GM12878 (cell line): ENCODE measurements around the gene ZNF710. TPM values are rescaled to one million over a fixed set of nuclear protein-coding genes. Genes with fewer than 3 reads are reported as not detected.

Source experiments
- BHLHE40 ChIP-seq, 2 experiments: fragments of 450-650 bp in 1 of 2; IDR thresholded peaks; 2 replicates each; pipeline ENCODE4 v1.6.1; 2011 to 2017; ENCODE audit warnings: low read depth in 2 of 2, borderline replicate concordance in 1 of 2, improper control_type of control experiment in 1 of 2, low read length in 1 of 2, mild to moderate bottlenecking in 1 of 2
- CREM ChIP-seq: IDR thresholded peaks from 2 replicates; pipeline ENCODE4 v1.6.1; 2014; ENCODE audit warnings: antibody characterized with exemption, low read depth
- EED ChIP-seq: sonication (generic); IDR thresholded peaks from 2 replicates; pipeline ENCODE4 v1.6.1; 2016; ENCODE audit warnings: antibody characterized with exemption, low read depth
- EP300 ChIP-seq, 2 experiments: fragments of 150-350 bp in 1 of 2; IDR thresholded peaks; 2 replicates each; pipeline ENCODE4 v1.6.1; 2011 to 2012; ENCODE audit warnings: low read depth in 2 of 2, low read length in 2 of 2, borderline replicate concordance in 1 of 2, improper control_type of control experiment in 1 of 2, inconsistent platforms in 1 of 2; ENCODE audit not compliant: control insufficient read depth in 1 of 2
- EZH2 ChIP-seq: IDR thresholded peaks from 2 replicates; pipeline ENCODE4 v1.6.1; 2012; ENCODE audit warnings: low read depth, mild to moderate bottlenecking, control low read depth, inconsistent platforms, low read length, borderline replicate concordance; ENCODE audit not compliant: control insufficient read depth
- HDAC6 ChIP-seq: fragments of 200-600 bp; sonication (generic); IDR thresholded peaks from one replicate; pipeline ENCODE4 v1.8.0; 2017; ENCODE audit warnings: antibody characterized with exemption; ENCODE audit not compliant: unreplicated experiment
- IKZF1 ChIP-seq: fragments of 450-650 bp; conservative IDR thresholded peaks from 2 replicates; pipeline ENCODE4 v1.6.1; 2017; ENCODE audit warnings: antibody characterized with exemption, mild to moderate bottlenecking
- IKZF2 ChIP-seq, 2 experiments: fragments of 450-650 bp; IDR thresholded peaks; 2 replicates each; pipeline ENCODE4 v1.6.1; 2017; ENCODE audit warnings: mild to moderate bottlenecking in 2 of 2, moderate library complexity in 2 of 2
- IRF5 ChIP-seq: fragments of 450-650 bp; IDR thresholded peaks from 2 replicates; pipeline ENCODE4 v1.6.1; 2017; ENCODE audit warnings: borderline replicate concordance
- KAT2A ChIP-seq: conservative IDR thresholded peaks from 2 replicates; pipeline ENCODE4 v1.6.1; 2011; ENCODE audit warnings: low read depth, low read length; ENCODE audit not compliant: control insufficient read depth
- KLF5 ChIP-seq: fragments of 450-650 bp; IDR thresholded peaks from 2 replicates; pipeline ENCODE4 v1.6.1; 2014; ENCODE audit warnings: mild to moderate bottlenecking; ENCODE audit not compliant: partially characterized antibody
- MEF2A ChIP-seq: IDR thresholded peaks from 2 replicates; pipeline ENCODE4 v1.6.1; 2011; ENCODE audit warnings: low read depth, mild to moderate bottlenecking, low read length, moderate library complexity; ENCODE audit not compliant: insufficient read depth
- MEF2B ChIP-seq: fragments of 450-650 bp; IDR thresholded peaks from 2 replicates; pipeline ENCODE4 v1.6.1; 2018; ENCODE audit warnings: mild to moderate bottlenecking, moderate library complexity; ENCODE audit not compliant: partially characterized antibody, poor library complexity, severe bottlenecking
- NFXL1 ChIP-seq: fragments of 450-650 bp; IDR thresholded peaks from 2 replicates; pipeline ENCODE4 v1.6.1; 2017; ENCODE audit warnings: antibody characterized with exemption, mild to moderate bottlenecking, borderline replicate concordance
- NR2C2 ChIP-seq: IDR thresholded peaks from 2 replicates; pipeline ENCODE4 v1.6.1; 2011; ENCODE audit warnings: borderline replicate concordance, low read depth; ENCODE audit not compliant: control insufficient read depth, insufficient read length
- PAX5 ChIP-seq: IDR thresholded peaks from 2 replicates; pipeline ENCODE4 v1.6.1; 2011; ENCODE audit warnings: low read depth, low read length, borderline replicate concordance
- PAX8 ChIP-seq: fragments of 450-650 bp; IDR thresholded peaks from 2 replicates; pipeline ENCODE4 v1.6.1; 2017; ENCODE audit warnings: mild to moderate bottlenecking, moderate library complexity
- POLR2A ChIP-seq: IDR thresholded peaks from 2 replicates; pipeline ENCODE4 v1.6.1; 2011; ENCODE audit warnings: low read depth, mild to moderate bottlenecking, low read length
- RUNX3 ChIP-seq: IDR thresholded peaks from 2 replicates; pipeline ENCODE4 v1.6.1; 2012; ENCODE audit warnings: low read length, inconsistent platforms
- WRNIP1 ChIP-seq: IDR thresholded peaks from 2 replicates; pipeline ENCODE4 v1.6.1; 2011; ENCODE audit warnings: low read depth, low read length, improper control_type of control experiment, borderline replicate concordance
- YBX1 ChIP-seq: fragments of 450-650 bp; IDR thresholded peaks from 2 replicates; pipeline ENCODE4 v1.6.1; 2016; ENCODE audit warnings: antibody characterized with exemption
- YY1 ChIP-seq: IDR thresholded peaks from 2 replicates; pipeline ENCODE4 v1.6.1; 2011; ENCODE audit warnings: low read depth, mild to moderate bottlenecking, low read length
- polyA plus RNA-seq, 11 experiments: library from polyadenylated mRNA; depleted of rRNA in 4 of 11; unstranded in 6 of 11; stranded (reverse) in 5 of 11; fragments of >200 nt; fragmentation: Nextera tagmentation in 4 of 11; fragmentation: Illumina TruSeq in 1 of 11; extraction: Ambion mirVana in 4 of 11; extraction: Trizol in 1 of 11; gene quantifications; 1 replicate in 1 of 11; 2 replicates in 10 of 11; pipeline versions ENCODE4 v1.2.1 to v1.2.3, GENCODE V29; 2011 to 2016; ENCODE audit warnings: inconsistent platforms in 2 of 11, missing spikeins in 2 of 11, low read depth in 1 of 11
- total RNA-seq, 4 experiments: library from RNA; depleted of rRNA in 3 of 4; stranded (reverse); fragments of >200 nt in 3 of 4; fragmentation: Illumina TruSeq in 1 of 4; extraction: Trizol in 1 of 4; gene quantifications; 2 replicates each; pipeline versions ENCODE4 v1.2.1 to v1.2.3, GENCODE V29; 2013 to 2021
- TF ChIP-seq, protein P1 (sequence below): fragments of 450-650 bp; IDR thresholded peaks from 2 replicates; pipeline ENCODE4 v1.6.1; 2016; ENCODE audit warnings: mild to moderate bottlenecking
- TF ChIP-seq, protein P2 (sequence below): IDR thresholded peaks from 2 replicates; pipeline ENCODE4 v1.6.1; 2011; ENCODE audit warnings: low read depth, low read length, improper control_type of control experiment, borderline replicate concordance
- TF ChIP-seq, protein P3 (sequence below): fragments of 450-650 bp; IDR thresholded peaks from 2 replicates; pipeline ENCODE4 v1.6.1; 2017; ENCODE audit warnings: low read depth, mild to moderate bottlenecking, moderate library complexity

ZNF710 gene
- total and polyA plus RNA-seq, 10 of the 15 experiments (the other 5 are each of a cell fraction or from before 2014, with no cell fraction given): 1.4 to 43.5 (median 9.8) TPM

- TF ChIP-seq, protein P1, sequence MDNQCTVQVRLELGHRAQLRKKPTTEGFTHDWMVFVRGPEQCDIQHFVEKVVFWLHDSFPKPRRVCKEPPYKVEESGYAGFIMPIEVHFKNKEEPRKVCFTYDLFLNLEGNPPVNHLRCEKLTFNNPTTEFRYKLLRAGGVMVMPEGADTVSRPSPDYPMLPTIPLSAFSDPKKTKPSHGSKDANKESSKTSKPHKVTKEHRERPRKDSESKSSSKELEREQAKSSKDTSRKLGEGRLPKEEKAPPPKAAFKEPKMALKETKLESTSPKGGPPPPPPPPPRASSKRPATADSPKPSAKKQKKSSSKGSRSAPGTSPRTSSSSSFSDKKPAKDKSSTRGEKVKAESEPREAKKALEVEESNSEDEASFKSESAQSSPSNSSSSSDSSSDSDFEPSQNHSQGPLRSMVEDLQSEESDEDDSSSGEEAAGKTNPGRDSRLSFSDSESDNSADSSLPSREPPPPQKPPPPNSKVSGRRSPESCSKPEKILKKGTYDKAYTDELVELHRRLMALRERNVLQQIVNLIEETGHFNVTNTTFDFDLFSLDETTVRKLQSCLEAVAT: no peak
- TF ChIP-seq PAX8 (no peak), NFXL1 (no peak), IKZF2 (IDR thresholded peaks at IDR 0.05) (no peak; a peak in 1 of 4 replicates), BHLHE40 (IDR thresholded peaks at IDR 0.05; ENCODE audit: borderline replicate concordance in 1 of 2, low read depth in 2 of 2, low read length in 1 of 2) (peak; percentile 45 to 80; a peak in 2 of 4 replicates), EZH2 (no peak), YBX1 (no peak), EP300 (IDR thresholded peaks at IDR 0.05; ENCODE audit: borderline replicate concordance in 1 of 2, control insufficient read depth in 1 of 2, low read depth in 2 of 2, low read length in 2 of 2) (no peak), HDAC6 (no peak), IKZF1 (peak; percentile 35), YY1 (peak; percentile 35; the same call in 1 of the 2 replicates), PAX5 (0 out of 2 replicates have a peak, but pooled peaks have one; percentile 54), WRNIP1 (no peak), EED (0 out of 2 replicates have a peak, but pooled peaks have one; percentile 33), NR2C2 (no peak), RUNX3 (peak; percentile 47; the same call in 1 of the 2 replicates), KLF5 (no peak), IRF5 (no peak), POLR2A (0 out of 2 replicates have a peak, but pooled peaks have one; percentile 16), MEF2B (peak; percentile 66), KAT2A (no peak), CREM (no peak), MEF2A (peak; percentile 77; the same call in 1 of the 2 replicates)
- TF ChIP-seq, protein P2, sequence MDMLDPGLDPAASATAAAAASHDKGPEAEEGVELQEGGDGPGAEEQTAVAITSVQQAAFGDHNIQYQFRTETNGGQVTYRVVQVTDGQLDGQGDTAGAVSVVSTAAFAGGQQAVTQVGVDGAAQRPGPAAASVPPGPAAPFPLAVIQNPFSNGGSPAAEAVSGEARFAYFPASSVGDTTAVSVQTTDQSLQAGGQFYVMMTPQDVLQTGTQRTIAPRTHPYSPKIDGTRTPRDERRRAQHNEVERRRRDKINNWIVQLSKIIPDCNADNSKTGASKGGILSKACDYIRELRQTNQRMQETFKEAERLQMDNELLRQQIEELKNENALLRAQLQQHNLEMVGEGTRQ: no peak
- TF ChIP-seq, protein P3, sequence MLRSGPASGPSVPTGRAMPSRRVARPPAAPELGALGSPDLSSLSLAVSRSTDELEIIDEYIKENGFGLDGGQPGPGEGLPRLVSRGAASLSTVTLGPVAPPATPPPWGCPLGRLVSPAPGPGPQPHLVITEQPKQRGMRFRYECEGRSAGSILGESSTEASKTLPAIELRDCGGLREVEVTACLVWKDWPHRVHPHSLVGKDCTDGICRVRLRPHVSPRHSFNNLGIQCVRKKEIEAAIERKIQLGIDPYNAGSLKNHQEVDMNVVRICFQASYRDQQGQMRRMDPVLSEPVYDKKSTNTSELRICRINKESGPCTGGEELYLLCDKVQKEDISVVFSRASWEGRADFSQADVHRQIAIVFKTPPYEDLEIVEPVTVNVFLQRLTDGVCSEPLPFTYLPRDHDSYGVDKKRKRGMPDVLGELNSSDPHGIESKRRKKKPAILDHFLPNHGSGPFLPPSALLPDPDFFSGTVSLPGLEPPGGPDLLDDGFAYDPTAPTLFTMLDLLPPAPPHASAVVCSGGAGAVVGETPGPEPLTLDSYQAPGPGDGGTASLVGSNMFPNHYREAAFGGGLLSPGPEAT: no peak
Observed at GRCh38 chr15:90046911-90047392, 45.8 kb downstream of the ZNF710 start (continued).
